OCI-LY3 (cell line): ENCODE measurements around the gene FGD4.

Experiments used
- H2AFZ ChIP-seq: fragments of 200-600, 300-600 bp; shearing (Covaris generic); 2 replicates; pipeline ENCODE4 v1.6.0; 2014; ENCODE audit warnings: antibody characterized with exemption, low read depth, low read length
- H3K27ac ChIP-seq: fragments of 200-600, 300-600 bp; sonication (generic); 2 replicates; pipeline ENCODE4 v1.5.1; 2014; ENCODE audit warnings: mild to moderate bottlenecking, low read length, moderate library complexity, mixed read lengths
- H3K27me3 ChIP-seq: fragments of 200-600, 300-600 bp; sonication (generic); 2 replicates; pipeline ENCODE4 v1.6.1; 2014; ENCODE audit warnings: low read depth, low read length, mixed read lengths
- H3K36me3 ChIP-seq: fragments of 200-600, 300-600 bp; sonication (generic); replicated peaks from 2 replicates; pipeline ENCODE3; 2014; ENCODE audit warnings: low read depth, low read length, mixed read lengths
- H3K4me1 ChIP-seq: fragments of 300-600, 200-600 bp; sonication (generic); 2 replicates; pipeline ENCODE4 v1.6.1; 2014; ENCODE audit warnings: low read length, mixed read lengths
- H3K4me2 ChIP-seq: fragments of 200-600, 300-600 bp; sonication (generic); 2 replicates; pipeline ENCODE4 v1.6.1; 2014; ENCODE audit warnings: low read length, mixed read lengths
- H3K4me3 ChIP-seq: fragments of 300-600, 200-600 bp; sonication (generic); 2 replicates; pipeline ENCODE4 v1.5.1; 2014; ENCODE audit warnings: antibody characterized with exemption, mild to moderate bottlenecking, low read length, moderate library complexity
- H3K79me2 ChIP-seq: fragments of 300-600, 200-600 bp; shearing (Covaris generic); 2 replicates; pipeline ENCODE4 v1.6.1; 2014; ENCODE audit warnings: mild to moderate bottlenecking, low read length, mixed read lengths
- H3K9ac ChIP-seq: fragments of 300-600, 200-600 bp; shearing (Covaris generic); 2 replicates; pipeline ENCODE4 v1.6.0; 2014; ENCODE audit warnings: mild to moderate bottlenecking, low read length, moderate library complexity
- H3K9me3 ChIP-seq: fragments of 200-600, 300-600 bp; shearing (Covaris generic); 2 replicates; pipeline ENCODE4 v1.6.1; 2014; ENCODE audit warnings: low read length, mixed read lengths; ENCODE audit not compliant: insufficient read depth
- H4K20me1 ChIP-seq: fragments of 200-600, 300-600 bp; sonication (generic); 2 replicates; pipeline ENCODE4 v1.6.1; 2016; ENCODE audit warnings: low read length, mixed read lengths; ENCODE audit not compliant: insufficient read depth
- EZH2phosphoT487 ChIP-seq: fragments of 200-600 bp; shearing (Covaris generic); IDR thresholded peaks from 2 replicates; pipeline ENCODE4 v1.6.1; 2018; ENCODE audit warnings: antibody characterized with exemption, mixed run types, low read depth
- TF ChIP-seq, protein P1 (sequence below): fragments of 200-600, 300-600 bp; sonication (generic); IDR thresholded peaks from 2 replicates; pipeline ENCODE4 v1.5.1; 2014; ENCODE audit warnings: antibody characterized with exemption, low read length, low read depth

Gene FGD4

GRCh38 chr12:32605326-32606095, 206.2 kb downstream of the FGD4 start:
- H3K27ac ChIP-seq = no peak overlapping the region
- no peaks in the 10 kb centered on the region for H4K20me1 ChIP-seq
- H3K36me3 ChIP-seq = no peaks in the 10 kb centered on the region

GRCh38 chr12:32606443-32606842, 207.1 kb downstream of the FGD4 start:
- H3K79me2 ChIP-seq = no peaks in the 10 kb centered on the region
- no peak overlapping the region for H2AFZ ChIP-seq
- no peak overlapping the region for H3K4me2 ChIP-seq
- TF ChIP-seq, protein P1, sequence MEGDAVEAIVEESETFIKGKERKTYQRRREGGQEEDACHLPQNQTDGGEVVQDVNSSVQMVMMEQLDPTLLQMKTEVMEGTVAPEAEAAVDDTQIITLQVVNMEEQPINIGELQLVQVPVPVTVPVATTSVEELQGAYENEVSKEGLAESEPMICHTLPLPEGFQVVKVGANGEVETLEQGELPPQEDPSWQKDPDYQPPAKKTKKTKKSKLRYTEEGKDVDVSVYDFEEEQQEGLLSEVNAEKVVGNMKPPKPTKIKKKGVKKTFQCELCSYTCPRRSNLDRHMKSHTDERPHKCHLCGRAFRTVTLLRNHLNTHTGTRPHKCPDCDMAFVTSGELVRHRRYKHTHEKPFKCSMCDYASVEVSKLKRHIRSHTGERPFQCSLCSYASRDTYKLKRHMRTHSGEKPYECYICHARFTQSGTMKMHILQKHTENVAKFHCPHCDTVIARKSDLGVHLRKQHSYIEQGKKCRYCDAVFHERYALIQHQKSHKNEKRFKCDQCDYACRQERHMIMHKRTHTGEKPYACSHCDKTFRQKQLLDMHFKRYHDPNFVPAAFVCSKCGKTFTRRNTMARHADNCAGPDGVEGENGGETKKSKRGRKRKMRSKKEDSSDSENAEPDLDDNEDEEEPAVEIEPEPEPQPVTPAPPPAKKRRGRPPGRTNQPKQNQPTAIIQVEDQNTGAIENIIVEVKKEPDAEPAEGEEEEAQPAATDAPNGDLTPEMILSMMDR = no peak
- TF ChIP-seq EZH2phosphoT487 = no peak
- no peaks in the 10 kb centered on the region for H3K27me3 ChIP-seq
- H3K9ac ChIP-seq = no peak overlapping the region
- H3K4me1 ChIP-seq = peaks cover 33% of the 10 kb centered on the region
- no peaks in the 10 kb centered on the region for H3K9me3 ChIP-seq
- H3K27ac ChIP-seq = no peak overlapping the region
- no peaks in the 10 kb centered on the region for H3K36me3 ChIP-seq
- no peaks in the 10 kb centered on the region for H4K20me1 ChIP-seq
- H3K4me3 ChIP-seq = no peak overlapping the region

More at GRCh38 chr12:32605326-32606095, 206.2 kb downstream of the FGD4 start:
- H3K4me3 ChIP-seq = no peak overlapping the region
- TF ChIP-seq EZH2phosphoT487 = no peak
- TF ChIP-seq, protein P1 = no peak
- peaks cover 41% of the 10 kb centered on the region for H3K4me1 ChIP-seq
- H3K9me3 ChIP-seq = no peaks in the 10 kb centered on the region
- no peaks in the 10 kb centered on the region for H3K27me3 ChIP-seq
- no peak overlapping the region for H2AFZ ChIP-seq
- H3K79me2 ChIP-seq = no peaks in the 10 kb centered on the region
- no peak overlapping the region for H3K9ac ChIP-seq
- H3K4me2 ChIP-seq = no peak overlapping the region

GRCh38 chr12:32609966-32610365, 210.6 kb downstream of the FGD4 start:
- no peak overlapping the region for H3K9ac ChIP-seq
- H3K27ac ChIP-seq = peak overlapping the region; percentile 26
- H3K4me2 ChIP-seq = peak overlapping the region; percentile 31
- no peaks in the 10 kb centered on the region for H4K20me1 ChIP-seq
- H3K36me3 ChIP-seq = no peaks in the 10 kb centered on the region
- no peaks in the 10 kb centered on the region for H3K79me2 ChIP-seq
- no peaks in the 10 kb centered on the region for H3K9me3 ChIP-seq
- TF ChIP-seq EZH2phosphoT487 = no peak
- TF ChIP-seq, protein P1 = no peak
- H3K27me3 ChIP-seq = no peaks in the 10 kb centered on the region
- H3K4me1 ChIP-seq = peaks cover 19% of the 10 kb centered on the region
- H2AFZ ChIP-seq = no peak overlapping the region
- no peak overlapping the region for H3K4me3 ChIP-seq

- TF ChIP-seq, protein P1 = no peak
- TF ChIP-seq EZH2phosphoT487 = no peak
- Histone ChIP-seq H3K4me2 (no peak overlapping the region), H3K4me1 (peaks cover 35% of the 10 kb centered on the region), H3K9ac (no peak overlapping the region), H4K20me1 (no peaks in the 10 kb centered on the region), H3K79me2 (no peaks in the 10 kb centered on the region), H3K27me3 (no peaks in the 10 kb centered on the region), H3K9me3 (no peaks in the 10 kb centered on the region), H3K36me3 (no peaks in the 10 kb centered on the region), H3K27ac (no peak overlapping the region), H2AFZ (no peak overlapping the region), H3K4me3 (no peak overlapping the region)
Observed at GRCh38 chr12:32611986-32612385, 212.6 kb downstream of the FGD4 start.
